Gastrocnemius medialis (tissue), 4 donors: Measurements from ENCODE around the gene CENPT.

Experiments used
- CTCF ChIP-seq, 5 experiments: fragments of 450-650 bp in 3 of 5; fragments of 200-600 bp in 2 of 5; sonication (generic) in 2 of 5; IDR thresholded peaks in 4 of 5; conservative IDR thresholded peaks in 1 of 5; 1 replicate in 4 of 5; 2 replicates in 1 of 5; pipeline ENCODE4 v1.5.1; 2016 to 2019; ENCODE audit warnings: antibody characterized with exemption in 5 of 5, mild to moderate bottlenecking in 3 of 5, moderate library complexity in 3 of 5
- POLR2A ChIP-seq, 2 donors: fragments of 450-650 bp; IDR thresholded peaks; one replicate each; pipeline ENCODE4 v1.6.1; 2017; ENCODE audit warnings: antibody characterized with exemption in 2 of 2, mild to moderate bottlenecking in 2 of 2, moderate library complexity in 2 of 2

- TF ChIP-seq CTCF (IDR thresholded peaks at IDR 0.05 in 4 of 5, conservative IDR thresholded peaks at IDR 0.05 in 1 of 5) (no peak), POLR2A (IDR thresholded peaks at IDR 0.05) (no peak)
Observed at GRCh38 chr16:67846063-67846319, 1.5 kb downstream of the CENPT start.
